ENCODE measurements around the gene SLC25A47. TPM values are rescaled to one million over a fixed set of nuclear protein-coding genes. Genes with fewer than 3 reads are reported as not detected.
A peak's percentile ranks its signal among the peaks of the same experiment; 100 is the strongest.

SLC25A47 gene
- total RNA-seq, 1 donor from 2014 or later: not detected

DNA sequence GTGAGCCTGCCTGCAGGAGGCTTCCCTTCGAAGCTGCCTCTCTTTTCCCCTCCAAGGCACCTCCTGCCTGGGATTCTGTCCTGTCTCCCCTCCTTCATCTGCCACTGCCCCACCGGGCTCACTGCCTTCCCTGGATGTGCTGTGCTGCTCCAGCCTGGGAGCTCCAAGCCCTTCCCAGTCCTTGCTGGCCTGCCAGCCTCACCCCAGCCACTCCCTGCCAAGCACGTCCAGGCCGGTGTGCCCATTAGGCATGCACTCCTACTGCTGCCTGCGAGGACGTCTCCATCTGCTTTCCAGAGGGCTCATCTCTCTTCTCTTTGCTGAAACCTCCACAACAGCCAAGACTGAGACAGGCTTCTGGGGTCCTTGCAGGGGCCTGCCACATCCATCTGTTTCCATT lies 8.4 kb upstream of the SLC25A47 start:
- Mint-ChIP-seq H3K9me3 (no peaks in the 10 kb centered on the region), H3K27ac (no peak overlapping the region), H3K4me3 (no peak overlapping the region), H3K36me3 (ENCODE audit: low read depth) (no peaks in the 10 kb centered on the region), H3K27me3 (no peaks in the 10 kb centered on the region), H3K4me1 (peaks cover 23% of the 10 kb centered on the region)
- TF ChIP-seq, protein P1, sequence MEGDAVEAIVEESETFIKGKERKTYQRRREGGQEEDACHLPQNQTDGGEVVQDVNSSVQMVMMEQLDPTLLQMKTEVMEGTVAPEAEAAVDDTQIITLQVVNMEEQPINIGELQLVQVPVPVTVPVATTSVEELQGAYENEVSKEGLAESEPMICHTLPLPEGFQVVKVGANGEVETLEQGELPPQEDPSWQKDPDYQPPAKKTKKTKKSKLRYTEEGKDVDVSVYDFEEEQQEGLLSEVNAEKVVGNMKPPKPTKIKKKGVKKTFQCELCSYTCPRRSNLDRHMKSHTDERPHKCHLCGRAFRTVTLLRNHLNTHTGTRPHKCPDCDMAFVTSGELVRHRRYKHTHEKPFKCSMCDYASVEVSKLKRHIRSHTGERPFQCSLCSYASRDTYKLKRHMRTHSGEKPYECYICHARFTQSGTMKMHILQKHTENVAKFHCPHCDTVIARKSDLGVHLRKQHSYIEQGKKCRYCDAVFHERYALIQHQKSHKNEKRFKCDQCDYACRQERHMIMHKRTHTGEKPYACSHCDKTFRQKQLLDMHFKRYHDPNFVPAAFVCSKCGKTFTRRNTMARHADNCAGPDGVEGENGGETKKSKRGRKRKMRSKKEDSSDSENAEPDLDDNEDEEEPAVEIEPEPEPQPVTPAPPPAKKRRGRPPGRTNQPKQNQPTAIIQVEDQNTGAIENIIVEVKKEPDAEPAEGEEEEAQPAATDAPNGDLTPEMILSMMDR (IDR thresholded peaks at IDR 0.05): no peak
- CTCF ChIA-PET: no interaction called here
- intact Hi-C loops (cut with micrococcal nuclease): no loop called here
- DNase-seq: no peak
- POLR2A ChIA-PET: interaction anchor here (1.4 kb wide), 1 partner anchor 9 kb away, joined by 3 read pairs; no protein-coding TSS in a partner anchor
- ATAC-seq (ENCODE audit: low read depth): no peak

DNA sequence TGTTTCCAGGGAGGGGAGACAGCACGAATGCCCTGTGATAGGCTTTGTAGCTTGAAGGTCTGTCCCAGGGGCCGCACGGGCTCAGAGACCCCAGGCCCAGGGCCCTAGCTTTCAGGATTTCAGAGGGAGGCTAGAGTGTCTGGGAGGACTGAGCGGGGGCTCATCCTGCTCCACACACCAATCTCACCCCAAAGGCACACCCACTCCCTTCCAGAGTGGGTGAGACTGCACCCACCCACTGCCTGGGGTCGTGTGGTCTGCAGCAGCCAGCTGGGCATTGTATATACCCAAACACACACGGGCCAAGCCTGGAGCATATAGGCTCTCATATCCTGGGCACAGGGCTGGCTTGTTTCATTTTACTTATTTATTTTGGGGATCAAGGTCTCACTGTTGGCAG lies 5.8 kb upstream of the SLC25A47 start:
- DNase-seq: no peak
- Mint-ChIP-seq H3K27me3 (no peaks in the 10 kb centered on the region), H3K4me1 (peaks cover 8% of the 10 kb centered on the region), H3K36me3 (ENCODE audit: low read depth) (no peaks in the 10 kb centered on the region), H3K4me3 (peak overlapping the region; percentile 80), H3K27ac (peak overlapping the region; percentile 82), H3K9me3 (no peaks in the 10 kb centered on the region)
- ATAC-seq (ENCODE audit: low read depth): no peak
- TF ChIP-seq, protein P1 (IDR thresholded peaks at IDR 0.05): no peak
- intact Hi-C loops (cut with micrococcal nuclease): no loop called here
- CTCF ChIA-PET: interaction anchor here (0.5 to 1.4 kb wide), 2 partner anchors 32 to 60 kb away, joined by 4 read pairs; no protein-coding TSS in a partner anchor
- POLR2A ChIA-PET: interaction anchor here (0.6 to 0.7 kb wide), 2 partner anchors 24 to 1696 kb away, joined by 3 to 9 read pairs; no protein-coding TSS in a partner anchor

DNA sequence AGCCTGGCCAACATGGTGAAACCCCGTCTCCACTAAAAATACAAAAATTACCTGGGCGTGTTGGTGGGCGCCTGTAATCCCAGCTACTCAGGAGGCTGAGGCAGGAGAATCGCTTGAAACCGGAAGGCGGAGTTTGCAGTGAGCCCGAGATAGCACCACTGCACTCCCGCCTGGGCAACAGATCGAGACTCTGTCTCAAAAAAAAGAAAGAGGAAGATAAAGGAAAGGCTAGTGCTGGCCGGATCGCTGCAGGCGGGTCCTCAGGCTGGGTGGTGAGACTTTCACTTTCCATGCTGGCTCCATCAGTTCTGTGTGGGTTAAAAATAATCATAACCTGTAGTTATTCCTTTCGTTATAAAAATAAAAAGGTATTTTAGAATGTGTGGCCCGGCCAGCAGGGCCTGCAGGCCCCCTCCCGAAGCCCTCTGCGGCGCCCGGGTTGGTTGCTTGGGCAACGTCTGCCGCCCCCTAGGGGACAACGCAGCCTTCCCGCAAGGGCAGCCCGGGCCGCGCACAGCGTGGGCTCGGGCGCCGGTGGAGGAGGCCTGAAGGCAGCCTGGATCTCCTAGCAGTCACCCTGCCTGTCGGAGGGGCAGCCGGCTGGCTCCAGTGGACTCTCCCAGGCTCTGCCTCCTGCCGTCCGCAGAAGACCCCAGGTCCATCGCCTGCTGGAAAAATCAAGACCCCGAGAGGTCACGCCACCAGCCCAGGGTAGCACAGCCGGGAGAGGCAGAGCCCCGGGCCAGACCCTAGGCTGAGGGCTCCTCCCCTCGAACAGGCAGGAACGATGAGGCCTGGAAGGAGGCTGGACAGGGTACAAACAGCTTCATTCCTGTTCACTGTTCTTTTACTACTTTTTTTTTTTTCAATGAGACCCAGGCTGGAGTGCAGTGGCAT lies 5.0 kb upstream of the SLC25A47 start:
- no peaks in the 10 kb centered on the region for H3K36me3 Mint-ChIP-seq (ENCODE audit: low read depth)
- no peaks in the 10 kb centered on the region for H3K27me3 Mint-ChIP-seq
- H3K4me3 Mint-ChIP-seq: peak overlapping the region; percentile 80
- peaks cover 3% of the 10 kb centered on the region for H3K4me1 Mint-ChIP-seq
- TF ChIP-seq, protein P1 (IDR thresholded peaks at IDR 0.05): peak; percentile 78
- intact Hi-C loops (cut with micrococcal nuclease): loop anchor here (1.0 kb wide), 6 partner anchors 12 to 125 kb away; partner anchors contain the start of gene SLC25A29
- no peaks in the 10 kb centered on the region for H3K9me3 Mint-ChIP-seq
- peak; percentile 76 for DNase-seq
- peak overlapping the region; percentile 82 for H3K27ac Mint-ChIP-seq
- CTCF ChIA-PET: interaction anchor here (0.5 to 1.4 kb wide), 2 partner anchors 33 to 59 kb away, joined by 4 read pairs; no protein-coding TSS in a partner anchor
- POLR2A ChIA-PET: interaction anchor here (0.7 kb wide), 2 partner anchors 13 to 23 kb away, joined by 3 read pairs; no protein-coding TSS in a partner anchor
- ATAC-seq (ENCODE audit: low read depth): peak; percentile 98

DNA sequence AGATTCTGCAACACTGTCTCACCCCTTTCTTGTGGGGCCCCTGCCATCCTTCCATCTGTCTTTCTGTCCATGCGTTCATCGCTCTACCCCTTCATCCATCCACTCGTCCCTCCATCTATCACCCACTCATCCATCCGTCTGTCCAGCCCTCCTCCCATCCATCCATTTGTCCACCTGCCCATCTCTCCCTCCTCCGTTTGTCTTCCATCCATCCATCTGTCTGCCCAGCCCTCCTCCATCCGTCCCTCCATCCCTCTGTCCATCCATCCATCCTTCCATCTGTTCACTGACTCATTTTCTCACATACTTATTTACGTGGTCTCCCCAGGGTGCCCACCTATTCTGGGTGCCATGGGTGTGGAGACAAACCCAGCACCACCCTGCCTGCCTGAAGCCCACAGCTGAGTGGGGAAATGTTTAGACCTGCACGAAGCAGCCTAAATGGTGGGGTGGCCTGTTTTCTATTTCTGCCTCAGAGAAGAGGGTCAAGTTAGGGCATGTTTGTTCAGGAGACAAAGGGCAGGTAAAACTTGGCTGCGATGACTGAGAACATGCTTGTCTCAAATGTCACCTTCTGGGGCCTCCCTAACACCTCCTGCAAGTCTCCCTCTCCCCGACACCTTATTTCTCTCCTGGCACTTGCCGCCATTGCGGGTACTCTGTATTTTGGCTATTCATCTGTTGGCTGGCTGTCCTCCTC lies 2.8 kb upstream of the SLC25A47 start:
- ChIA-PET CTCF (no interaction called here), POLR2A (no interaction called here)
- peaks cover 3% of the 10 kb centered on the region for H3K4me1 Mint-ChIP-seq
- ATAC-seq (ENCODE audit: low read depth) (no peak), DNase-seq (no peak)
- intact Hi-C loops (cut with micrococcal nuclease): no loop called here
- TF ChIP-seq, protein P1 (IDR thresholded peaks at IDR 0.05): no peak
- no peaks in the 10 kb centered on the region for H3K36me3 Mint-ChIP-seq (ENCODE audit: low read depth)
- H3K4me3 Mint-ChIP-seq: no peak overlapping the region
- H3K9me3 Mint-ChIP-seq: no peaks in the 10 kb centered on the region
- H3K27ac Mint-ChIP-seq: no peak overlapping the region
- H3K27me3 Mint-ChIP-seq: no peaks in the 10 kb centered on the region

All from activated B cell treated with CpG ODN at 0.5 μM for 24 hours (primary cell).